ENCODE results near the gene ARHGAP12.

ARHGAP12 gene

DNA sequence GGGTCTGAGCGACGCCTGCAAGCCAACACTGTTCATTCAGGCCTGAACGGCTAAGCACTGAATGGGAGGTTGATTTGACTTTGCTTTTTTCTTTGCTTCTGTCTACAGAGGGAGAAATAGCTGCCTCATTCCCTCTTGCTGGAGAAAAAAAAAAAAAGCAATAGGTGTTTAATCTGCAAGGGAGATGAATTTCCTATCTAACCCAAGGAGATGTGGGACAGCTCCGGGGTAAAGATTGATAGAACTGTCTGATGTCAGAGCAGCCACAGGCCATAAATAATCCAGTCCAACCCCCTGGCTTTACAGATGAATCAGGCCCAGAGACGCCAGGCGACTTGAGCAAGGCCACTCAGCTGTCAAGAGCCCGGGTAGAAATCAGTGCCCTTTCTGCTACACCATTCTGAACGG, 168.0 kb downstream of the ARHGAP12 start:
- DNase-seq = no peak

DNA sequence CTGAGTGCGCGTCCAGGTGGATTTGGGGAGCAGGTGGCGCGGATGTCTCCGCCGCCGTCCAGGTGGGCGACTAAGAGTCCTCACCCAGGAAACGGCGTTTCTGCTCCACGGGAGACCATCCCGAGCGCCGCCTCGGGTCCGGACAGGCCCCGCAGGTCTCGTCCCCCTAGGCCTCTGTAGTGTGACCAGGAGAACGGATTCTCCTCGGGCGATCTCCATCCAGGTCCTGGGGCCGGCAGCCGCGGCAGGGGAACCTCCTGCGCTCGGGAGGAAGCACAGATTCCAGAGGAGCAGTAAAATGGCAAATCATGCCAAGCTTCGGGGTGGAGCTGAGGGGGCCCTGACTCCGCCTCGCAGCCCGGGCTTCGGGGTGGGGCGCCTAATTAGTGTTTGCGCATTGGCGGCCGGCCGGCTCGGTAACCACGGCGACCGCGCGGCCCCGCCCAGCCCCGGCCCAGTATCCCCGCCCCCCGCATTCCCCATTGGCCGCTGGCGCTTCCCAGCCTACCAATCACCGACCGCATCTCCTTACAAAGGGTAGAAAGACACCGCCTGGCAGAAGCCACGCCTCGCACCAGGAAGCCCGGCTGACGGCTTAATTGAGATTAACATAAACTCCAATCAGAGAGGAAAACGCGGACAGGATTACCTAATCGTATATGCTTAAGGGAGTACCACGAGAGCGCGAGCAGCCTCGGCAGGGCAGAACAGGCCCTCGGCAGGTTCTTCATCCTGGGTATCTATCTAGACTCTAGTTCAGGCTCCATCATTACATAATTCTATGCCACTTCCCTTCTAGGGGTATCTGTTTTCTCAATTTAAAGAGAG, 168.6 kb downstream of the ARHGAP12 start:
- DNase-seq = peak; percentile 93

DNA sequence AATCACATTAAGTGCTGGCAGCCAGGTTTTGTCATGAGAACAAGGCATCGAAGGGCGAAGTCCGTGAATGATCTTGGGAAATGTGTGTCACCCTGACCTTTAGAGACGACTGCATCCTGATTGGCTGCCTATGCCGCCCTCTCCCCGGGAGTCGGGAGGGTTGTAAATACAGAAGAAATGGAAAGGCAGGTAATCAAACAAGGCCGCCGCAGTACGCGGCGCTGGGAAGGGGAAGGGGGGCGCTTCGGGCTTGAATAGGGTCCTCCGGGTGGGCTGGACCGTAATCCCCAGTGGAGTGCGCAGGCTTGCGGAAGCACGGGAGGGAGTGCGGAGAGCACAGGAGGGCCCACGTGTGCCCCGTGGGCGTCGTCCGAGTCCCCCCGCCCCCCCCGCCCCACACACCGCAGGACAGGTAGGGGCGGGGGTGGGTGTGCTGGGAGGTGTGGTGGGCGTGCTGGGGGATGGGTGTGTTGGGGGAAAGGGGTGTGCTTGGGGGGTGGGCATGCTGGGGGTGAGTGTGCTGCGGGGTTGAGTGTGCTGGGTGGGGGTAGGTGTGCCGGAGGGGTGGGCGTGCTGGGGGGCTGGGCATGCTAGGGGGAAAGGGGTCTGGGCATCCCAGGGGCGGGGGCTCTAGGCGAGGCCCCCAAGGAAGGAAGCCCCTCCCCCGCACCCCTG, 169.4 kb downstream of the ARHGAP12 start:
- peak; percentile 30 for DNase-seq

DNA sequence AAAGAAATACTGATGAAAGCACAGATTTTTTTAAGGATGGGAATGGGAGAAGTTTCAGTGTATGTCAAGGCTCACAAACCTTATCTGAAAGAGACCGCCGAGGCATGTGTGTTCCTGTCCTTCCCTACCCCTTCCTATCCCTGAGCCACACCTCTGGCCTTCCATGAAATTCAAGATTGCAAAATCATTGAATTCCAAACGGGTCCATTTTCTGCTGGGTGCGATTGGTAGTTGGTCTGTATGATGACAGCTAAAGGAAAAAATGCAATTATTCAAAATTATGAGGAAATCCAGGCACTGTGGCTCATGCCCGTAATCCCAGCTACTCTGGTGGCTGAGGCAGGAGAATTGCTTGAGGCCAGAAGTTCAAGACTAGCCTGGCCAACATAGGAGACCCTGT, 170.1 kb downstream of the ARHGAP12 start:
- DNase-seq = no peak

DNA sequence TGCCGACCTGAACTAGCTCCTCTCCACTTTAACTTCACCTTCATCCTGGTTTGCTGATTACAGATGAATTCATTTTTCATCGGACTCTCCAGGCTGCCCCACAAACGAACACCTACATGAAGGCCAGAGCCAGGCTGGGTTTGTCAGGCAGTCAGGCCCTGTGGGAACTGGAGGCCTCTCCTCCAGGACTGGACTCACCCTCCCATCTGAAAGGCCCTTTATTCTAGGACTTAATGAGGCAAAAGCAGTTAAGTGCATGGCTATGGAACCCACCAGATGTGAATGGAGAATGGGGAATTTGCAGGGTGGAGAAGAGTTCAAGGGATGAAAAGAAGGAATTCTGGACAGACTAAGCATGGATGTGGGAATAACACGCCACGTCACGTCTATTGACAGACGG, 170.8 kb downstream of the ARHGAP12 start:
- no peak for DNase-seq

DNA sequence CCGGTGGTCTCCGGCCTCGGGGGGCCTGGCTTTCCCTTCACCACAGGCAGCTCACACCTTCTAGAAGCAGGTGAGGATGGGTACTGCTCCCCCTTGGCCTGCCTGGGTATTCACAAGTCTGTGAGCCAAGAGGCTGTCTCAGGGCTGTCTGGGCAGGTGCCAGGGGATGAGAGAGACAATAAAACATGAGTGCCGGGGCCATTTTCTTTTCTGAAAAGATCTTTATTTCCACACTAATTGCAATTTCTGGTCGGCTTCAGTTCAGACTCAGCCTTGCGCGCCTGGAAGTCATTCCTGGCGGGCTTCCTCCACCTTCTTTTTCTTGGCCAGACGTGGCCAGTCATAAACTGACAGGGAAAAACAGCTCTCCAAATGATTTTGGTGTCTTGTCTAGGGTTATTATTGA, 171.2 kb downstream of the ARHGAP12 start:
- DNase-seq = no peak

DNA sequence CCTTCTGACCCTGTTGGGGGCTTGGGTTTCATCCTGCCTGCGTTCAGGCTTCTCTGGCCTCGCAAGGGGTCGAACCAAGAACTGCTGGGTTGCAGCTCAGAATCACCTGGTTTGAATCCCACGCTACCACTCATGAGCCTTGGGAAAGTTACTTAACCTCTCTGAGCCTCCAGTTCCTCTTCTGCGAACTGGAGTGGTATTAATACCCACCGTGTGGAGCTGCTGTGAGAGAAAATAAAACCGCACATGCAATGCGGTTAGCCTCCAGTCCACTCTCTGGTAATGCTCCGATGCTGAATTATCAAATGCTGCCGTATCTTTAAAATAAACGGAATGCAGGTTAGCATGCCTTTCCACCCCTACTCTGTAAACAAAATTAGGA, 171.9 kb downstream of the ARHGAP12 start:
- DNase-seq = no peak

DNA sequence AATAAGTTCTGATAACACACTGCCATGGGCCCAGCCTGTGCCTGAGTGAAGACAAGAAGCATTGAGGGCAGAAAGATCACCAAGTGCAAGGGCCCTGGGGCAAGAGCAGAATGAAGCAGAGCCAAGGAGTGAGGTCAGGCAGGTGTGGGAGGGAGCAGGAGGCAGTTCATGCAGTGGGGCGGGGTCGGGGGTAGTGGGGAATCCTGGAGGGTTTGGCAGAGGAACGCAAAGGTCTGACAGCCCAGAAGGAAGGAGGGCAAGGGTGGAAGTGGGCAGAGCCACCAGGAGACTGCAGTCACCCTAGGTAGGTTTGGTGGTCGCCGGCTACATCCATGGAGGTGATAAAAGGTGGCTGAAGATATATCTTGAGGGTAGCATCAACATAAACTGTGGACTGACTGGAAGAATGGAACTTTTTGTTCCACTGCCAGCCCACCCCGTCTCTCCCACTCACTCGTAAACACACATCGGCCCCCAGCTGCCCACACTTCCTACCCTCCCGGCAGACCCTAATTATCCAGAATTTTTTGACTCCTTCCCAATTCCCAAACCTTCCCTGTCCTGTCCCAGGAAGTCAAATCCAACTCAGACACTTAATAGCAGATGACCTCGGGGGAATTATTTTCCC, 172.4 kb downstream of the ARHGAP12 start:
- DNase-seq = no peak
